ENCODE results near the gene HIC1.

The HIC1 gene

DNA sequence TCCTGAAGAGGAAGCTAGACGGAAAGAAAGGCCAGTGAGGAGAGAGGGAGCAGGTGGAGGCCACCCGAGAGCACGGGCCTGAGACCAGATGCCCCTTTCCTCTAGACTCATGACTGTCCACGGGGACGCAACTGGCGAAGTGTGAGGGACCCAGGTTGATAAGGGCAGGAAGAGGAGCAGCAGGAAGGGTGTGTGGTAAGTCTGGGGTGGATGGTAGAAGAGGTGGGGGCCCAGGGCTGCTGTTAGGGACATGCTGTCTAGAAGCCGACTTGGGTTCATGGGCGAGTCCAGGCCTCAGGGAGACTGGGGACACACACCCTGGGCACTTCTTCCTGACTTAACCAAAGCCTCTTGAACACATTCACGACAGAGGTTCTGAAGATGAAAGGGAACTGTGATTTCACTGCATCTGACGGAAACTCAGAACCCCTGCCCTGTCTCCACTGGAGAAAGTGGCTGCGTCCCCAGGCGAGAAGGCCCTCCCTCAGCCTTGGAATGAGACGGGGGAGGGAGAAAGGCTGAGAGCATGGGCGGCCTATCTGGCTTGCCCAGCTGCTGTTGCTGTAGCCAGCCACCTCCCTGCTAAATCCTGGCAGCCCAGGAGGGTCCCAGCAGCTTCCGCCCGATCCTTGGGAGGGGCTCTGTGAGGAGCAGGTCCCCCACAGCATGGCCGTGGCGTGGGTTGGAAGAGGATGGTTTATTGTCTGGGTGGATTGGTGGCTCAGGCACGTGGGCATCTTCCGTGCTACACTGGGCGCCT is 6.0 kb downstream of the HIC1 start:
- Histone ChIP-seq H2BK12ac (ENCODE audit: low read length in 2 of 2) (peak overlapping the region; percentile 18 to 66), H3K18ac (ENCODE audit: low read depth in 1 of 2, low read length in 2 of 2) (peak overlapping the region; percentile 52 to 70), H3K4me3 (ENCODE audit: insufficient read depth in 1 of 2, low read depth in 1 of 2, low read length in 2 of 2) (no peak overlapping the region), H3K23ac (ENCODE audit: low read length in 2 of 2) (peak overlapping the region in 1 of 2 experiments; percentile 3), H4K8ac (ENCODE audit: low read length) (peak overlapping the region; percentile 59), H3K79me1 (replicated peaks; ENCODE audit: low read length, poor library complexity, severe bottlenecking) (peaks cover 20% of the 10 kb centered on the region), H3K4me2 (ENCODE audit: low read length, poor library complexity, severe bottlenecking) (no peak overlapping the region), H4K91ac (ENCODE audit: low read length) (peak overlapping the region; percentile 93), H2AFZ (ENCODE audit: low read depth, low read length) (no peak overlapping the region), H3K27ac (ENCODE audit: low read length, poor library complexity, severe bottlenecking) (no peak overlapping the region), H3K36me3 (ENCODE audit: control insufficient read depth in 1 of 2, insufficient read depth in 2 of 2, low read depth in 1 of 2, low read length in 2 of 2) (peaks cover 45 to 78% of the 10 kb centered on the region in 2 experiments), H3K9ac (ENCODE audit: low read length) (peak overlapping the region; percentile 93), H3K9me3 (ENCODE audit: control insufficient read depth, low read length) (no peaks in the 10 kb centered on the region), H2BK15ac (ENCODE audit: low read depth, poor library complexity, severe bottlenecking) (no peak overlapping the region), H3K14ac (ENCODE audit: low read length in 2 of 2) (no peak overlapping the region), H2BK120ac (ENCODE audit: low read depth, low read length) (peak overlapping the region; percentile 35), H3K4ac (ENCODE audit: low read depth in 1 of 2, low read length in 2 of 2) (peak overlapping the region in 1 of 2 experiments; percentile 46), H2AK5ac (ENCODE audit: low read length, severe bottlenecking) (peak overlapping the region; percentile 21), H2BK5ac (ENCODE audit: low read depth, low read length, poor library complexity, severe bottlenecking) (no peak overlapping the region), H3K4me1 (ENCODE audit: control insufficient read depth, insufficient read depth, low read depth, low read length) (peaks cover 52% of the 10 kb centered on the region), H3K27me3 (ENCODE audit: control insufficient read depth in 1 of 2, insufficient read depth in 1 of 2, low read length in 2 of 2) (no peaks in the 10 kb centered on the region)
- peak; percentile 46 for DNase-seq
- 90% methylated on average over 19 of the region's 21 CpGs for WGBS

DNA sequence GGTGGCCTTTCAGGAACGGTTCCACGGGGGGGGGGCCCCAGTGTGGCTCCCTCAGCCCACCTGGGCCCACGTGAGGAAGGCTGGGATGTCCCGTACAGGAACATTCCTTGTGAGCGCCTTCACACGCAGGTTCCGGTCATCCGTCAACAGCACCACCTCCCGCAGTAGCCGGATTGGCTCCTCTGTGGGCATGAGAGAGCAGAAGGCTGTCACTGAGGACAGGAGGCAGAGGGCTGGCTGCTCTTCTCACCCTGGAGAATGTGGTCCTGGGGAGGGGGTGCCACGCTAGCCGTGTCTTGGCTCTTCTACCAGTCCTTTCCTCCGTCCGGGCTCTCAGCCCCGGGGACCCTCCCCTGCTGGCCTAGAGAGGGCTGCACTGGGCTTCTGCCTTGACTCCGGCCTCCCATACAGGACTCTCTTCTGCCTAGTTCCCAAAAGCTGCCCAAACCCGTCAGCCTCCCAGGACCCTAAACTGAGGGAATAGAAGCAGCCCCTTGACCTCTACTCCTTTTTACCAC is 6.6 kb downstream of the HIC1 start:
- Histone ChIP-seq H3K4me2 (ENCODE audit: low read length, poor library complexity, severe bottlenecking) (no peak overlapping the region), H2AFZ (ENCODE audit: low read depth, low read length) (no peak overlapping the region)
- WGBS: 88% methylated on average over 15 of the region's 17 CpGs

DNA sequence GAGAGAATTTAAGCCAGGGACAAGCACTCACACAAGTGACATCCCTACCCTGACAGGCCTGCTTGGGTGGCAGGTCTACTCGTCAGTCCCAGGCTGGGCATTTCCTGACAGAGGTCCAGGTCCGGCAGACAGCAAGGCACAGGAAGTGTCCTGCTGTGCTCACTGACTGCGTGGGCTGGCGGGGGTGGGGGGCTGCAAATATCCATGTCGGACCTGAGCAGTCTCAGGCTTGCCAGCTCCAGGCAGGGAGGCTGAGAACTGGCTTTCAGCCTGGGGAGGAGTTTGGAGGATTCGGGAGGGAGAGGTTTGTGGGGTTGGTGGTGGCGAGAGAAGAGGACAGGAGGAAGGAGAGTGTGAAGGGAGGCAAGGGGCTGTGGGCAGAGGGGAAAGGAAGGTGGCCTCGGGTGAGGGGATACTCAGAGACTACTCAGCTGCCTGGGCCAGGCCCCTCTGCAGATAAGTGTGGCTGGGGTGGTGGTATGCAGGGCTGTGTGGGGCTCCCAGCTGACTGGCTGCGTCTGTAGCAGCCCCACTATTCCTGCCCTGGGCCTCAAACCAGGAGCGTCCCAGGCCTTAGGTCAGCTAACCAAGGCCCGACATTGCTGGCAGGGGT is 7.8 kb downstream of the HIC1 start:
- Histone ChIP-seq H4K91ac (ENCODE audit: low read length) (peak overlapping the region; percentile 89), H3K4me2 (ENCODE audit: low read length, poor library complexity, severe bottlenecking) (no peak overlapping the region), H2AFZ (ENCODE audit: low read depth, low read length) (no peak overlapping the region), H3K18ac (ENCODE audit: low read depth in 1 of 2, low read length in 2 of 2) (peak overlapping the region; percentile 37 to 64), H3K9me3 (ENCODE audit: control insufficient read depth, low read length) (no peaks in the 10 kb centered on the region), H3K4ac (ENCODE audit: low read depth in 1 of 2, low read length in 2 of 2) (peak overlapping the region; percentile 5 to 27), H2AK5ac (ENCODE audit: low read length, severe bottlenecking) (peak overlapping the region; percentile 76), H3K4me1 (ENCODE audit: control insufficient read depth, insufficient read depth, low read depth, low read length) (peaks cover 64% of the 10 kb centered on the region), H3K27ac (ENCODE audit: low read length, poor library complexity, severe bottlenecking) (peak overlapping the region; percentile 92), H4K8ac (ENCODE audit: low read length) (peak overlapping the region; percentile 20), H3K79me1 (replicated peaks; ENCODE audit: low read length, poor library complexity, severe bottlenecking) (peaks cover 19% of the 10 kb centered on the region), H3K4me3 (ENCODE audit: insufficient read depth in 1 of 2, low read depth in 1 of 2, low read length in 2 of 2) (no peak overlapping the region), H2BK12ac (ENCODE audit: low read length in 2 of 2) (peak overlapping the region; percentile 66 to 80), H2BK5ac (ENCODE audit: low read depth, low read length, poor library complexity, severe bottlenecking) (peak overlapping the region; percentile 81), H3K27me3 (ENCODE audit: control insufficient read depth in 1 of 2, insufficient read depth in 1 of 2, low read length in 2 of 2) (no peaks in the 10 kb centered on the region), H3K9ac (ENCODE audit: low read length) (peak overlapping the region; percentile 93), H3K36me3 (ENCODE audit: control insufficient read depth in 1 of 2, insufficient read depth in 2 of 2, low read depth in 1 of 2, low read length in 2 of 2) (peaks cover 45 to 63% of the 10 kb centered on the region in 2 experiments), H3K23ac (ENCODE audit: low read length in 2 of 2) (no peak overlapping the region), H2BK15ac (ENCODE audit: low read depth, poor library complexity, severe bottlenecking) (no peak overlapping the region), H2BK120ac (ENCODE audit: low read depth, low read length) (peak overlapping the region; percentile 12), H3K14ac (ENCODE audit: low read length in 2 of 2) (peak overlapping the region in 1 of 2 experiments; percentile 50)
- peak; percentile 73 for DNase-seq
- WGBS: 17% methylated on average over 11 of the region's 11 CpGs

More for the DNA sequence above, 6.6 kb downstream of the HIC1 start:
- no peak overlapping the region for H3K23ac ChIP-seq (ENCODE audit: low read length in 2 of 2)
- H3K79me1 ChIP-seq (replicated peaks; ENCODE audit: low read length, poor library complexity, severe bottlenecking): peaks cover 20% of the 10 kb centered on the region
- peak overlapping the region; percentile 93 for H4K91ac ChIP-seq (ENCODE audit: low read length)
- peak; percentile 29 for DNase-seq
- peak overlapping the region; percentile 43 to 46 for H3K4ac ChIP-seq (ENCODE audit: low read depth in 1 of 2, low read length in 2 of 2)
- no peaks in the 10 kb centered on the region for H3K9me3 ChIP-seq (ENCODE audit: control insufficient read depth, low read length)
- H4K8ac ChIP-seq (ENCODE audit: low read length): peak overlapping the region; percentile 59
- H3K27ac ChIP-seq (ENCODE audit: low read length, poor library complexity, severe bottlenecking): peak overlapping the region; percentile 92
- H3K14ac ChIP-seq (ENCODE audit: low read length in 2 of 2): no peak overlapping the region
- peaks cover 45 to 75% of the 10 kb centered on the region in 2 experiments for H3K36me3 ChIP-seq (ENCODE audit: control insufficient read depth in 1 of 2, insufficient read depth in 2 of 2, low read depth in 1 of 2, low read length in 2 of 2)
- H2BK120ac ChIP-seq (ENCODE audit: low read depth, low read length): no peak overlapping the region
- no peak overlapping the region for H2BK5ac ChIP-seq (ENCODE audit: low read depth, low read length, poor library complexity, severe bottlenecking)
- H3K27me3 ChIP-seq (ENCODE audit: control insufficient read depth in 1 of 2, insufficient read depth in 1 of 2, low read length in 2 of 2): no peaks in the 10 kb centered on the region
- H3K4me3 ChIP-seq (ENCODE audit: insufficient read depth in 1 of 2, low read depth in 1 of 2, low read length in 2 of 2): no peak overlapping the region
- H2AK5ac ChIP-seq (ENCODE audit: low read length, severe bottlenecking): peak overlapping the region; percentile 80
- H3K4me1 ChIP-seq (ENCODE audit: control insufficient read depth, insufficient read depth, low read depth, low read length): peaks cover 56% of the 10 kb centered on the region
- peak overlapping the region; percentile 93 for H3K9ac ChIP-seq (ENCODE audit: low read length)
- peak overlapping the region in 1 of 2 experiments; percentile 29 for H2BK12ac ChIP-seq (ENCODE audit: low read length in 2 of 2)
- peak overlapping the region; percentile 35 to 70 for H3K18ac ChIP-seq (ENCODE audit: low read depth in 1 of 2, low read length in 2 of 2)
- peak overlapping the region; percentile 63 for H2BK15ac ChIP-seq (ENCODE audit: low read depth, poor library complexity, severe bottlenecking)

All from mesenchymal stem cell (in vitro differentiated cells and primary cell).